Heart left ventricle (tissue), 13 donors: ENCODE measurements around the gene SCN9A.

Experiments used
- CTCF ChIP-seq, 12 donors: fragments of 200-600 bp; sonication (generic) in 4 of 12; IDR thresholded peaks; one replicate each; pipeline versions ENCODE4 v1.5.0 to v1.8.0; 2018 to 2022; ENCODE audit warnings: antibody characterized with exemption in 12 of 12, mild to moderate bottlenecking in 5 of 12
- POLR2A ChIP-seq, 2 donors: fragments of 450-650 bp; IDR thresholded peaks; one replicate each; pipeline ENCODE4 v1.6.1; 2017; ENCODE audit warnings: antibody characterized with exemption in 2 of 2, mild to moderate bottlenecking in 2 of 2, moderate library complexity in 2 of 2
- donor health status: ischemic (EF 13 %, LVEDD 7.1; RV severe dilation, severe dysfunction).
- donor health status: DM: no; HTN: yes; CAD: no.
- donor health status: DM: no; HTN: no; CAD: no.
- donor health status: ischemic (EF 25% LVEDD 6.9; RV normal size, moderate dysfunction).
- donor health status: ischemic (EF 25% LVEDD 5.7; RV mildly dilated, moderate dysfunction).
- donor health status: ischemic (EF 35%, LVEDD 5.7; RV mildly dilated, moderate dysfunction).
- donor health status: nonischemic (EF 11% LVEDD 7.7; RV severe dilation, severe dysfunction).
- donor health status: DM: yes; HTN: yes; CAD: no.
- donor health status: PGD.
- donor health status: ischemic (EF 29% LVEDD 5.4; RV normal size, mild dysfunction).
- donor health status: nonischemic (EF 23%, LVEDD 6.1; RV moderate dilation, normal function).

GRCh38 chr2:166224197-166224596 lies 151.5 kb downstream of the SCN9A start:
- no peak for TF ChIP-seq POLR2A (IDR thresholded peaks at IDR 0.05)
- no peak for TF ChIP-seq CTCF (IDR thresholded peaks at IDR 0.05)
